Suprapubic skin (tissue), 3 donors: ENCODE results near the gene UBE2E2.

ENCODE experiments used
- CTCF ChIP-seq, 2 donors: fragments of 200-600 bp in 1 of 2; fragments of 450-650 bp in 1 of 2; sonication (generic) in 1 of 2; IDR thresholded peaks; one replicate each; pipeline ENCODE4 v1.5.1; 2016 to 2019; ENCODE audit warnings: antibody characterized with exemption in 2 of 2, mild to moderate bottlenecking in 1 of 2, moderate library complexity in 1 of 2
- POLR2A ChIP-seq, 2 donors: fragments of 450-650 bp; IDR thresholded peaks; one replicate each; pipeline ENCODE4 v1.6.1; 2017; ENCODE audit warnings: antibody characterized with exemption in 2 of 2, mild to moderate bottlenecking in 2 of 2, moderate library complexity in 2 of 2

GRCh38 chr3:23549148-23549910, 346.2 kb downstream of the UBE2E2 start:
- no peak for TF ChIP-seq CTCF (IDR thresholded peaks at IDR 0.05)
- TF ChIP-seq POLR2A (IDR thresholded peaks at IDR 0.05): no peak
